Mesodermal cell (in vitro differentiated cells): Measurements from ENCODE around the gene TSSC4.
A peak's percentile ranks its signal among the peaks of the same experiment; 100 is the strongest.

ENCODE experiments used
- H3K27ac ChIP-seq: 2 replicates; pipeline ENCODE4 v1.7.0; 2013; ENCODE audit warnings: mild to moderate bottlenecking, low read depth, low read length, moderate library complexity; ENCODE audit not compliant: severe bottlenecking
- H3K36me3 ChIP-seq: 2 replicates; pipeline ENCODE4 v1.7.1; 2013; ENCODE audit warnings: mild to moderate bottlenecking, low read length, moderate library complexity; ENCODE audit not compliant: control insufficient read depth, insufficient read depth
- H3K4me1 ChIP-seq: one replicate; pipeline ENCODE4 v1.7.1; 2013; ENCODE audit warnings: mild to moderate bottlenecking, low read length; ENCODE audit not compliant: insufficient read depth, control insufficient read depth, poor library complexity, severe bottlenecking
- H3K4me3 ChIP-seq: 2 replicates; pipeline ENCODE4 v1.7.0; 2013; ENCODE audit warnings: low read length, control low read depth, mild to moderate bottlenecking; ENCODE audit not compliant: insufficient read depth, poor library complexity, severe bottlenecking; ENCODE audit errors: extremely low read depth
- H3K9me3 ChIP-seq: 2 replicates; pipeline ENCODE4 v1.7.1; 2013; ENCODE audit warnings: mild to moderate bottlenecking, low read length, moderate library complexity; ENCODE audit not compliant: control insufficient read depth
- WGBS, 2 experiments: methylation state at CpG; one replicate each; pipeline ENCODE4 v1.1.5; 2013; ENCODE audit warnings: missing lambda C conversion rate in 2 of 2; ENCODE audit not compliant: insufficient coverage in 2 of 2; 5-methylcytosine and 5-hydroxymethylcytosine counted together

TSSC4 gene

GRCh38 chr11:2369320-2369719 is 31.2 kb upstream of the TSSC4 start:
- H3K36me3 ChIP-seq, result no peaks in the 10 kb centered on the region

GRCh38 chr11:2369896-2370295 is 30.7 kb upstream of the TSSC4 start:
- Histone ChIP-seq H3K27ac (no peak overlapping the region), H3K4me3 (no peak overlapping the region), H3K9me3 (no peaks in the 10 kb centered on the region), H3K4me1 (no peaks in the 10 kb centered on the region), H3K36me3 (no peaks in the 10 kb centered on the region)
- 80 to 89% methylated on average over 4 to 5 of the region's 9 CpGs for WGBS, 2 experiments

More at GRCh38 chr11:2369320-2369719, 31.2 kb upstream of the TSSC4 start:
- Histone ChIP-seq H3K9me3 (no peaks in the 10 kb centered on the region), H3K27ac (no peak overlapping the region), H3K4me3 (no peak overlapping the region), H3K4me1 (no peaks in the 10 kb centered on the region)
- 87 to 89% methylated on average over 12 of the region's 12 CpGs for WGBS, 2 experiments

- Histone ChIP-seq H3K4me1 (peaks cover 5% of the 10 kb centered on the region), H3K9me3 (no peaks in the 10 kb centered on the region), H3K27ac (no peak overlapping the region), H3K4me3 (no peak overlapping the region), H3K36me3 (no peaks in the 10 kb centered on the region)
- WGBS, 2 experiments, result 90 to 93% methylated on average over 10 to 11 of the region's 15 CpGs
Measured at GRCh38 chr11:2374456-2375201, 25.9 kb upstream of the TSSC4 start.

- H3K9me3 ChIP-seq, result no peaks in the 10 kb centered on the region
- no peak overlapping the region for H3K27ac ChIP-seq
- no peak overlapping the region for H3K4me3 ChIP-seq
- peaks cover 9% of the 10 kb centered on the region for H3K4me1 ChIP-seq
- 85 to 88% methylated on average over 5 of the region's 6 CpGs for WGBS, 2 experiments
- H3K36me3 ChIP-seq, result peaks cover 2% of the 10 kb centered on the region
Measured at GRCh38 chr11:2375341-2375853, 25.2 kb upstream of the TSSC4 start.

- Histone ChIP-seq H3K27ac (no peak overlapping the region), H3K9me3 (no peaks in the 10 kb centered on the region), H3K36me3 (peaks cover 8% of the 10 kb centered on the region), H3K4me1 (peaks cover 9% of the 10 kb centered on the region), H3K4me3 (no peak overlapping the region)
- 90 to 96% methylated on average over 13 to 14 of the region's 16 CpGs for WGBS, 2 experiments
Measured at GRCh38 chr11:2375964-2376551, 24.5 kb upstream of the TSSC4 start.

GRCh38 chr11:2376751-2377451 is 23.6 kb upstream of the TSSC4 start, which contains the start of gene CD81:
TSS of gene CD81 (plus strand) at chr11:2377310. CDS start at chr11:2377550, 240 bp downstream.
- peaks cover 16% of the 10 kb centered on the region for H3K36me3 ChIP-seq
- 10 to 20% methylated on average over 17 to 24 of the region's 65 CpGs for WGBS, 2 experiments
- H3K4me1 ChIP-seq, result peaks cover 15% of the 10 kb centered on the region
- H3K27ac ChIP-seq, result peak within 1 kb of the TSS; percentile 84
- peak within 1 kb of the TSS; percentile 87 for H3K4me3 ChIP-seq
- H3K9me3 ChIP-seq, result no peaks in the 10 kb centered on the region

- peak overlapping the region; percentile 87 for H3K4me3 ChIP-seq
- H3K27ac ChIP-seq, result peak overlapping the region; percentile 84
- no peaks in the 10 kb centered on the region for H3K9me3 ChIP-seq
- H3K36me3 ChIP-seq, result peaks cover 22% of the 10 kb centered on the region
- peaks cover 23% of the 10 kb centered on the region for H3K4me1 ChIP-seq
- 0% methylated on average over 43 to 47 of the region's 88 CpGs for WGBS, 2 experiments
Measured at GRCh38 chr11:2377511-2378443, 22.8 kb upstream of the TSSC4 start.

GRCh38 chr11:2378527-2379210 is 21.9 kb upstream of the TSSC4 start:
- H3K4me3 ChIP-seq, result peak overlapping the region; percentile 87
- WGBS, 2 experiments, result 29 to 43% methylated on average over 12 to 14 of the region's 23 CpGs
- peak overlapping the region; percentile 84 for H3K27ac ChIP-seq
- peaks cover 28% of the 10 kb centered on the region for H3K4me1 ChIP-seq
- no peaks in the 10 kb centered on the region for H3K9me3 ChIP-seq
- peaks cover 28% of the 10 kb centered on the region for H3K36me3 ChIP-seq

- H3K27ac ChIP-seq, result no peak overlapping the region
- peaks cover 29% of the 10 kb centered on the region for H3K36me3 ChIP-seq
- H3K4me3 ChIP-seq, result no peak overlapping the region
- H3K4me1 ChIP-seq, result peaks cover 28% of the 10 kb centered on the region
- 91 to 96% methylated on average over 9 of the region's 11 CpGs for WGBS, 2 experiments
- H3K9me3 ChIP-seq, result no peaks in the 10 kb centered on the region
Measured at GRCh38 chr11:2379466-2380174, 20.9 kb upstream of the TSSC4 start.
